GM19035 (cell line): ENCODE data around the gene RAC3.

Experiments used
- ATAC-seq: cut with Tn5 transposase; IDR thresholded peaks from one replicate; pipeline ENCODE4 v1.9.1; 2021; ENCODE audit not compliant: unreplicated experiment

The RAC3 gene

DNA sequence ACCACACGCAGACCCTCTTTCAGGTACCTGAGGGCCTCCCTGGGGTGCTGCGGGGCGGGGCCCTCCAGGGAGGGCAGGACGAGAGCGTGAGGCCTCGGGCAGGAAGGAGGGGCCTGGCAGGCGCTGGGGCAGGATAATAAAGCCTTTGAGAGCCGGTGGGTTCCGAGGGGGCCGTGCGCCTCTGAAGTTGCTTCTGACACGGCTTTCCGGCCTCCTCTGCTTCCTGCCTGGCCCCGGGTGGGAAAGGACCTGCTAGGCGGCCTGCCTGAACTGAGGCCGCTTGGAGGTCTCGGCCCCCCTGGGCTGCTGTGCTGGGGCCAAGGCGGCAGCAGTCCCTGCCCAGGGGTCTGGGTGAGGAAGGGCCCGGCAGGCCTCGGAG lies 19.2 kb upstream of the RAC3 start:
- ATAC-seq: no peak

DNA sequence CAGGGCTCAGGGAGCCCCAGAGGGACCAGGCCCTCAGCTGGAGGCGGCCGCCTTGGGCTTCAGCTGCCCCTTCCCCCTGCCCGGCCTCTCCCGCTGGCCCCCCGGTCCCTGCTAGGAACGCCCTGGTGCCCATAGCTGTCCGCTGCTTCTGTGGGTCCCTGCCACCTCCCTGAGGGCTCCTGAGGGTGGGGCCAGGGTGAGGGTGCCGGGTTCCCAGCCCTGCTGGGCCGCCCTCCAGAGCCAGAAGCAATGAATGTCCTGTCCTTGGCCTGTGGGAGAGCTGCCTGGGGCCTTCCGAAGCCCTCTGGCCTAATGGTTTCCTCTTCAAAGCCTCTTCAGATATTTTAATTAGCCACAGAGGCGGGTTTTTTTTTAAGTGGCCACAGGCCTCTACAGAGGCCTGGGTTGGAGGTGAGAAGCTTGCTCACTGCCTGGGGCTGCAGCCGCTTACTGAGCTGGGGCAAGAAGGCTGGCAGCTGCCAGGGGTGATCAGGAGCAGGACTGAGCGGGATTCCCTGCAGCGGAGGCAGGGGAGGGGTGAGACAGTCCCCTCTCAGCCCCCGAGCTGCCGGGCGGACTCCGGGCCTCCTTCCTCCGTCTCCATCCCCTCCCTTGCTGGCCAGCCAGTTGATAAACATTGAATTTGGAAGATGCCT lies 18.7 kb upstream of the RAC3 start:
- no peak for ATAC-seq

GRCh38 chr17:82013341-82013740 lies 18.1 kb upstream of the RAC3 start:
- no peak for ATAC-seq

DNA sequence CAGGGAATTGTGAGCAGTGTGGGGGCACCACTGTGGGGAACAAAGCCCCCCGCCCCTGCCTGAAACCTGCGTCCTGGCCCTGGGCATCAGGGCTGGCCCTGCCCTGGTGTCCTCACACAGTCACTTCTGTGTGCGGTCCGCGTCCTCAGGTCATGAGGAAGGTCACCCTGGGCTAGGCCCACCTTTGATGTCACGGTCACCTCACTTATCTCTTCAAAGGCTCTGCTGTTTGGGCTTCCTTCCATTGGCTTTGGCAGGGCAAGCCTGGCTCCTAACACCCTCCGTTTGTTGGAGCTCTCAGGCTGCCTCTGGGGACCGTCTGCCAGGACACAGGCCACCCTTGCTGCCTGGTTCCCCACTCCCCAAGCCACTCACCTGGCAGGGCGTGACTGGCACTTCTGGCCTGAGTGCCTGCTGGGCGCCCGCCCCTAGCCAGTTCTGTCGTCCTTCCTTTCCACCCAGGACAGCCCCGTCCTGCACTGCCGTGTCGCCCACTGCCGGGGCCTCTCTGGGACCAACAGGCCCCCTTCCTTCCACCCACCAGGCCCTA lies 17.6 kb upstream of the RAC3 start:
- ATAC-seq: no peak

- ATAC-seq: no peak
These were observed 17.0 kb upstream of the RAC3 start for GRCh38 chr17:82014432-82014831.

GRCh38 chr17:82014971-82015310 lies 16.5 kb upstream of the RAC3 start:
- no peak for ATAC-seq

GRCh38 chr17:82015311-82015971 lies 16.0 kb upstream of the RAC3 start:
- ATAC-seq: no peak

DNA sequence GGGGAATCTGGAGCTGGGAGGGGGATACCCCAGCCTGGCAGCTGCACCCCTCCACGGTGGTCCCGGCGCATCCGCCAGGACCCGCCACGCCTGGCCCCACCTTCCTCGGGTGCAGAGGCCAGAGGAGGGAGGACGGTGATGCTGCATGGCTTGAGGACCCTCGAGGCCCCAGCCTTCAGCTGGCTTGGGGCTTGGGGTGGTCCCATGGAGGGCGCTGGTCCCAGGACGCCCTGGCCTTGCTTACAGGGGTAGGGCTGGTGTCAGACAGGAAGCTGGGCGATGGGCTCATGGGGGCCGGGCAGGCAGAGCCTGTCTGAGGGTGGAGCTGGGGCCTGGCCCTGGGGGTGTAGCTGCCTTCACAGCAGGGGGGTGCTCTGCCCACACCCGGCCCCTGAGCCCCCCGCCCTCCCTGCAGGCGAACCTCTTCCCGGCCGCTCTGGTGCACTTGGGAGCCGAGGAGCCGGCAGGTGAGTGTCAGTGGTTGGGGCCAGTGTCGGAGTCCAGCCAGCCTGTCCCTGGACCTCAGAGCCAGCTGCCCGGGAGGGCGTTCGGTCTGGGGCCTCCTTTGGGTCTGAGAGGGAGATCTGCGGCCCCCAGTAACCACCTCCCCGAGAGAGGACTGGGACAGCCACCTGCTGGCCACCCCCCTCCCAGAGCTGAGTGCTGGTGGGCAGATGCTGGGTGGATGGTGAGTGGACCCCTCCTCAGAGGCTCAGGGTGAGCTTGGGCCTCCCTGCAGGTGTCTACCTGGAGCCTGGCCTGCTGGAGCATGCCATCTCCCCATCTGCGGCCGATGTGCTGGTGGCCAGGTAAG lies 15.2 kb upstream of the RAC3 start:
- no peak for ATAC-seq

DNA sequence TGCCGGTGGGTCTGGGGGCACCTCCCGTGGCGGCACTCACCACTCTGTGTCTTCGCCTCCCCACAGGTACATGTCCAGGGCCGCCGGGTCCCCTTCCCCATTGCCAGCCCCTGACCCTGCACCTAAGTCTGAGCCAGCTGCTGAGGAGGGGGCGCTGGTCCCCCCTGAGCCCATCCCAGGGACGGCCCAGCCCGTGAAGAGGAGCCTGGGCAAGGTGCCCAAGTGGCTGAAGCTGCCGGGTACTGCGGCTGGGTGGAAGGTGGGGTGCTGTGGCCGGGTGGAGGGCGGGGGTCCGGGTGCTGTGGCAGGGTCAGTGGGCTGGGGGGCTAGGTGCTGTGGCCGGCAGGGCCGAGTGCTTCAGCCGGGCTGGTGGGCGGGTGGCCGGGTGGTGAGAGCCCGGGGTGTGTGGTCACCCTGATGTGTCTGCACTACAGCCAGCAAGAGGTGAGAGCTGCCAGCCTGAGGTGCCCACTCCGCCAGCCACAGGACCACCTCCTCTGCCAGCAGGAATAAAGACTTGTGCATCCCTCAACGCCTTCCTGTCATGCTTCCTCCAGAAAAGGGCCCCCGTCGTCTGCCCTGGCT lies 14.5 kb upstream of the RAC3 start:
- ATAC-seq: no peak

- no peak for ATAC-seq
These were observed 13.8 kb upstream of the RAC3 start for GRCh38 chr17:82017612-82018151.

DNA sequence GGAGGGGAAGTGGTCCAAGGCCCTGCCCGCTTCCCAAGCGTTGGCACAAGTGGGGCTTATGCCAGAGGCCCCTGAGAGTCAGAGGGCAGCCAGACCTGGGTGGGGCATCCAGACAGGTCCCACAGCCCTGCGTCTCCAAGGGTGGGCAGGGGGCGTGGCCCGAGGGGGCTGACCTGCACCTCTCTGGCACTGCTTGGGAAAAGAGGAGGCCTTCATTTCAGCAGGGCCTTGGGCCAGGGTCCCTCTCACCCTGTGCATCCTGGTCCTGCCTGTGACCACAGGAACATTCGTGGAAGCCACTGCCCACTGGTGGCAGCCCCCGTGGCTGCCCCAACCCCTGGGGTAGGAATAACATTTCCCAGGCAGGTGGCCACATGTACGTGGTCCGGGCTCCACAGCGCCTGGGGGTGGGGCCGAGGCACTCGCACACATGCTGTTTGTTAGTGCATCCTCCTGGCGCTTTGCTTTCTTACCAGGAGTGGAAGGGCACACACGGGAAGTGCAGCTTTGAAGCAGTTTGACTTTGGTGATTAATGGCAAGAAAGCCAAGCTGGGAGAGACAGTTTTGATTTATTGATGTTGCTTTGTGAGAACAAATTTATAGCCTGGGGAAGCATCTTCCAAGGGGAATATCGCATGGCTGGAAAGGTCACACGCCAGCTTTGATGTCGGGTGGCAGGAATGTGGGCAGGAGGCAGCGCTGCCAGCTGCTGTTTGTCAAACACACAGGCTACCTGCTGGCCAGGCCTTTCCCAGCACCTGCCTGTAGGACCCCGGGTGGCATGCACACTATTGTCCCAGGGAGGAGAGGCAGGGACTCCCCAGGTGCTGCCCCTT lies 13.1 kb upstream of the RAC3 start:
- no peak for ATAC-seq

DNA sequence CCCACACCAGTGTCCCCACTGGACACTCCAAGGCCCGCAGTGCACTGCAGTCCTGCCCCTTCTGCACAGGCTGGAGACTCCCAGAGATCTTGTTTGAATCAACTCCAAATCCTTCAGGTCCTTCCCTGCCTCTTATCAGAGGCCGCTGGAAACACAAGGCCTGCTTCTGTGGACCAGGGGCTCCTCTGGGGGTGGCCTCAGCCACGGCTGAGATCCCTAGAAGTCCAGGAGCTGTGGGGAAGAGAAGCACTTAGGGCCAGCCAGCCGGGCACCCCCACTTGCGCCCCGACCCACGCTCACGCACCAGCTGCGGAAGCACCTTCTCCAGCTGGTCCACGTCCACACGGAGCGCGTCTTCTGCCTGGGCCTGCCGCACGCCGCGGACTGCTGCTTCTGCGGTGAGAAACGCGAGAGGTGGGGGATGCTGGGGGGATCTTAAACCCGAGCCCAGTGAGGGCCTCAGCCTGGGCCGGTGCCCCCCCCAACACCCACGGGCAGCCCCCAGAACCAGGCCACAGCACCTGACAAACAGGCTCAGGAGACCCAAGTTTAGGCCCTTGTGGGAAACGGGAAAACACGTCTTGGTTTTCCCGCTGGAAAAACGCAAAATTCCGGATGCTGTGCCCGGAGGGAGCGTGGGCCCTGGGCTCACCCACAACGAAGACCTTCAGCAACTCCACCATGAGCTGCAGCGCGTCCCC lies 12.3 kb upstream of the RAC3 start:
- ATAC-seq: no peak

GRCh38 chr17:82019690-82020571 lies 11.5 kb upstream of the RAC3 start:
- no peak for ATAC-seq

- ATAC-seq: no peak
These were observed 10.8 kb upstream of the RAC3 start for GRCh38 chr17:82020572-82021106.

DNA sequence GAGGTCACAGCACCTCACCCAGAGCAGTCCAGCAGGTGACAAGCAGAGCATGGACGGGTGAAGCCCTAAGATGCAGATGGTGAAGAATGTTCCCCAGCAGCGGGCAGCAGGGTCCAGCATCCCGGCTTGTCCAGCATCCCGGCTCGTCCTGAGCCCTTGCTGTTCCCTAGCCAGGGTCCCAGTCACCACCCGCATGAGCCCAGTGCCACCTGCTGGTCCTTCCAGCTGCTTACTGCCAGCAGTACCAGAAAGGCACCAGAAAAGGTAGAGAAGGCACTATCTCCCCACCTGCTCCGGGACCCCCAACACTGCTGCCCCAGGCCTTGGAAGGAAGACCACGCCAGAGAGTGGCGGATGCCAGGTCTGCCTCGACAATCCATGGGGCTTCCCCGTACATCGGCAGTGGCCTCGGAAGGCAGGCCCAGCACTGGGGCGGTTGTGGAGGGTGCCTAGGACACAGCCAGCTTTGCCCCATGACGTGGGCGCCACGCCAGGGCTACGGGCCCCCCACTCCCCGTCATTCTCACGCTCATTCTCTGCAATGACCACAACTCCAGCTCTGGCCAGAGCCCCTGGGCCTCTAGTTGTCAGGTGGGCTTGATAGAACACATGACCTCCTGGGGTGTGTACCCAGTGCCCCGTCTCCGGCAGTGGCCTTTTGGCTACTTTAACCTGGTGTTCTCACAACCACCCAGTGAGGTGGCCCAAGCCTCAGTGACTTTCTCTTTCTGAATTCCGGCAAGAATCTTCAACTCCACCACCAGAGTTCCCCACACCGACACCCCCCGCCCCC lies 10.2 kb upstream of the RAC3 start:
- ATAC-seq: no peak

- ATAC-seq: no peak
These were observed 9.6 kb upstream of the RAC3 start for GRCh38 chr17:82021900-82022309.

DNA sequence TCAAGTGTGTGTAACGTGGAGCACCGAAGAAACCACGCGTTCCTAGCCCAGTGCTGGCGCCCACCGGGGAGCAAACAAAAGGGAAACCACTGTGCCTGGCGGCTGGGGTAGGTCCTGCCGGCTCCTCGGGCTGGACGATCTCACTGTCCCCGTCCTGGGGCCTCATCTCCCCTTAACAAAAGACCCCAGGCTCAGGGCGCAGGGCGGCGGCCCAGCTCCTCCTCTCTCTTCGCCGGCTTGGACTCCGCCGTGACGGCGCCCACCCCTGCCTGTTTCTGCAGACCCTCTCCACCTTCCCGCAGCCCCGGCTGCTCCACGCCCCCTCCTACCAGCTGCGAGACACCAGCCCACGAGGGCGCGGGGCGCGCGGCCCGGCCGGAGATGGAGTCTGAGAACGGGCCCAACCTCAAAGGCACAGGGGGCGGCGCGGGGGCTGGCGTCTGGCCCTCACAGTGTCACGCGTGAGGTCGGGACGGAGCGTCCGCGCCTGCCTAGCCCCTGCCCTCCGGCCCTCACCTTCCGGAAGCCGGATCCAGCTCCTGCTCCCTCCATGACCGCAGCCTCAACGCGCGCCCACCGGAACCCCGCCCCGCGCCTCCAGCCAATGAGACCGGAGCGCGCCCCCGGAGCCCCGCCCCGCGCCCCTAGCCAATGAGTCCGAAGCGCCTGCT lies 9.0 kb upstream of the RAC3 start, which contains the start of gene CENPX:
Gene CENPX (minus strand): TSS at position 569 of the 671 bp plus-strand sequence. CDS start 17 bp downstream, at position 552.
- no peak for ATAC-seq
